Measurements from ENCODE around the gene FCN3. TPM values are rescaled to one million over a fixed set of nuclear protein-coding genes. Genes with fewer than 3 reads are reported as not detected.

FCN3 gene
- total RNA-seq, 1 donor from 2014 or later: not detected

GRCh38 chr1:27399251-27400025, 24.8 kb upstream of the FCN3 start:
- no peak for TF ChIP-seq CTCF (conservative IDR thresholded peaks at IDR 0.05; ENCODE audit: low read depth, low read length)
- DNase-seq (ENCODE audit: low read depth): no peak

GRCh38 chr1:27398405-27399149, 24.0 kb upstream of the FCN3 start:
- no peak for DNase-seq (ENCODE audit: low read depth)
- TF ChIP-seq CTCF (conservative IDR thresholded peaks at IDR 0.05; ENCODE audit: low read depth, low read length): no peak
- no peak overlapping the region for H3K4me3 ChIP-seq (ENCODE audit: low read depth, low read length)

More at GRCh38 chr1:27399251-27400025, 24.8 kb upstream of the FCN3 start:
- no peak overlapping the region for H3K4me3 ChIP-seq (ENCODE audit: low read depth, low read length)

GRCh38 chr1:27397749-27398148, 23.1 kb upstream of the FCN3 start:
- DNase-seq (ENCODE audit: low read depth): no peak
- no peak for TF ChIP-seq CTCF (conservative IDR thresholded peaks at IDR 0.05; ENCODE audit: low read depth, low read length)

GRCh38 chr1:27397110-27397509, 22.5 kb upstream of the FCN3 start:
- no peak overlapping the region for H3K4me3 ChIP-seq (ENCODE audit: low read depth, low read length)
- DNase-seq (ENCODE audit: low read depth): no peak
- no peak for TF ChIP-seq CTCF (conservative IDR thresholded peaks at IDR 0.05; ENCODE audit: low read depth, low read length)

More at GRCh38 chr1:27397749-27398148, 23.1 kb upstream of the FCN3 start:
- H3K4me3 ChIP-seq (ENCODE audit: low read depth, low read length): no peak overlapping the region

- DNase-seq (ENCODE audit: low read depth): no peak
- peak; percentile 94 for TF ChIP-seq CTCF (conservative IDR thresholded peaks at IDR 0.05; ENCODE audit: low read depth, low read length)
- H3K4me3 ChIP-seq (ENCODE audit: low read depth, low read length): no peak overlapping the region
Observed at GRCh38 chr1:27395441-27396195, 21.0 kb upstream of the FCN3 start.

GRCh38 chr1:27394925-27395324, 20.3 kb upstream of the FCN3 start:
- no peak for TF ChIP-seq CTCF (conservative IDR thresholded peaks at IDR 0.05; ENCODE audit: low read depth, low read length)
- DNase-seq (ENCODE audit: low read depth): no peak
- H3K4me3 ChIP-seq (ENCODE audit: low read depth, low read length): no peak overlapping the region

All from epithelial cell of proximal tubule (primary cell).